Raji (cell line): ENCODE measurements around the gene APOBEC3C.

ENCODE experiments used
- POLR2A ChIP-seq: IDR thresholded peaks from 2 replicates; pipeline ENCODE4 v1.6.1; 2011; ENCODE audit warnings: low read depth, low read length, control low read depth; ENCODE audit not compliant: insufficient read depth

The APOBEC3C gene

DNA sequence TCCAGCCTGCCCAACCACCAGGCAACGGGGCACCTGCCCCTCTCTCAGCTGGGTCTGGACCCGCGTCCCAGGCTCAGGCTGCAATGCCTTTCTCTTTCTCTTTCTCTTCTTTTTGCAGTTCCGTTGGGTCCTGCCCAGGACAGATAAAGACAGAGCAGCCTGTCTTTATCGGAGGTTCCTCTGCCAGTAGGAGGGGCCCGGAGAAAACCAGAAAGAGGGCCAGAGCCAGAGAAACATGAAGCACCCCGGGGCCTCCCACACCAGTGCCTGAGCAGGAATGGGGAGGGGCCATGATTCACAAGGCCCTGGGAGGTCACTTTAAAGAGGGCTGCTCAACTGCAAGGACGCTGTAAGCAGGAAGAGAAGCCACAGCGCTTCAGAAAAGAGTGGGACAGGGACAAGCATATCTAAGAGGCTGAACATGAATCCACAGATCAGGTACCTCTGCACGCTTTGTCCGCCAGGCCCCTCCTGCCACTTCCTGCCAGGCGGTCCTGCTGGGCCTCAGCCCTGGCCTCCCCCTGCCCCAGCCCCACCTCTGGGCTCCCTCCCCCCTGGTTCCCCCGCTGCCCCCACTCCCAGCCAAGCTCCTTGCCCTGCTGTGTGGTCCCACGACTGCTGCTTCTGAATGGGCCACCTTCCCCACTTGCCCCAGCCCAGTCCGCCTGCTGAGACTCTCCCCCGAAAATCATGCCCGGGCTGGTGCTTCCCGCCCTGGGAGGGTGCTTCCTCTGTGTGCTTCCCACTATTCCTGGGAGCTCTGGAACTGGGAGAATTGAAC lies at the start of gene APOBEC3C:
TSS of gene APOBEC3C (plus strand) at position 316 of the 781 bp plus-strand sequence. CDS start at position 422, 106 bp downstream.
- TF ChIP-seq POLR2A: peak; percentile 67

DNA sequence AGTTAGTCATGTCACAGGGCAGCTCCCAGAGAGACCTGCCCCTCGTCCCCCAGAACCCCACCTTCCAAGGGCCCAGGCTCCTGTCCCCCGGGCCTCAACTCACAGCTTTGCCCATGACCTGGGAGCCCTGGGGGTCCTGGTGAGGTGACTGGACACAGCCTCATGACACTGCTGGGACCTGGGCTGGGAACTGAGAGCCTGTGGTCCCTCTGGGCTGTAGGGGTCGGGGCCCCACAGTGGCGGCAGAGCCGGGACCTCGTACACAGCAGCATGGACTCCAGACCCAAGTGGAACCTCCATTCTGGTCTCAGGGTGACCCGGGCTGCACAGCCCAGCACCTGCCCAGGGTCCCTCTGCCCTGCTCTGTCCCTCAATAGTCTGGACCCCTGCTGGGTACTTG lies 49.8 kb upstream of the APOBEC3C start:
- TF ChIP-seq POLR2A: no peak

DNA sequence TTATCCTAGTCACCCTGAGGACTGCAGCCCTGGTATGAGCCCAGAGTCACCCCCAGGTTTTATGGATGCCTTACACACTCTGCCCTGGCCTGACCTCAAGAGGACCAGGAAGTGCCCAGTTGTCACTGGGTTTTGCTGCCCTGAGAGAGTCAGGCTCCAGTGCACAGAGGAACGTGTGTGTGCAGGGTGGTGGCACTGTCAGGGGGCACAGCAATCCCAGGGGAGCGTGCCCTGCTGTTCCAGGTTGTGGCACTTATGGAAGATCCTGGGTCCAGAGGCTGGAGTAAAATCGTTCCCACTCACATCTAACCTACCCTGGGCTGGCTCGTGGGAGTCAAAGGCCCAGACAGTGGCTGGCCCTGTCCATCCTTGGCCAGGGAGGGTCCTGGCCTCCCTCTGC lies 49.1 kb upstream of the APOBEC3C start:
- no peak for TF ChIP-seq POLR2A

DNA sequence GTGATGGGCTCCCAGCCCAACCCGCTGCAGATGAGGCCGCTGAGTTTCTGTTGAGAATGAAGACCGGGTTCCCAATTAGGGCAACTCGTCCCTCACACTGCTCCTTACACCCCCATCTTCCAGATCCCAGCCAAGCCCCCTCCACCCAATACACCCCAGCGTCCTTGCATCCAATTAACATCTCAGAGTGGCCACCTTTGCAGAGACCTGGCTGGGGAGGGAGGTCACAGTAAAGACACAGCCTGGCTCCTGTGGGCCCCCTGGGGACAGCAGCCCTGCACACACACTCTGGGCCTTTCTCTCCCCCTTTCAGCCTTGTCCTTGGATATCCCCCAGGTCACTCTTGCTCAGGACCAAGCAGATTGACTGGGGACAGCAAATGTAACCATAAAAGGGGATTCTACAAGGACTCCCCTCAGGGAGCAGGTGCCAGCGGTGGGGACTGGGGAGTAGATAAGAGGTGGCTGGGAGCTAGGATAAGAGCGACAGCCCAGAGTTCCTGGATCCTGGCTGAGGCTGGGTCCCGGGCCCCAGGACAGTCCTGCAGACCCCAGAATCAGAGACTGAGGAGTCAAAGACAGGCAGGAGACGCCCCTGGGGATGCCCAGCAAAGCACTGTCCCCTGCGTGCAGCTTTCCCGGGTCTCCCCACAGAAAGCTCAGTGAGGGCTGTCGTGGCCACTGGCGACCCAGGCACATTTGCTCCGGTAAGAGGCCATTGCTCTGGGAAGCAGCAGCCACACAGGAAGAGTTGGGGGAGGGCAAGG lies 48.3 kb upstream of the APOBEC3C start:
- no peak for TF ChIP-seq POLR2A

DNA sequence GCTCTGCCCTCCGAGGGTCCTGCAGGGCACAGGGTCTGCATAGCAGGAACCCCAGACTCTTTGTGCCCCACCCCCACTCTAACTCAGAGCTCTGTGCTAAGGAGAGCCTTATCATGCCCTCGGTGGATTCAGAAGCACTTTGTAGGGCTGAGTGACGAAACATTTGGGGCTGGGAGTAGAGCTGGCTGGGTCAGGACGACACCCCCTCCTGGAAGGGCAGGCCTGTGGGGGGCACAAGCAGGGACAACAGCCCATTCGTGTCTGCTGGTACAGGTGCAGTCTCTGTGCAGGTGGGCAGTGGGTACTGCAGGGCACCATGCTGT lies 47.7 kb upstream of the APOBEC3C start:
- TF ChIP-seq POLR2A: no peak

DNA sequence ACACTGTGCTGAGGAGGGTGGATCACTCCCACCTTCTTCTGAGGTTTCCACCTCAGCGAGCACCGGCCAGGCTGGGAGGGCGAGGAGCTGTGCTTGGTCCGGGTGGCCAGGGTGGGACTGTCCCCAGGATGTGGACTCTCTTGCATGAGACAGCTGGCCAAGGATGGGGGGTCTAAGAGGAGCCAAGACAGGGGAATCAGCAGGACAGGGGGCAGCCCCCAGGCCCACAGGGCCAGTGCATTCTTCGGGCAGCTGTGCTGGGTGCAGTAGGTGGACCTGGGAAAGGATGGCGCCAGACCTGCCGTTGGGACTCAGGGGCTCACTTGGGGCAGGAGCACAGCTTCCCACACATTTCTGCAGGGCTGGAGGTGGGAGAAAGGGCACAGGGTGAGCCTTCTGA lies 47.1 kb upstream of the APOBEC3C start:
- TF ChIP-seq POLR2A: no peak

DNA sequence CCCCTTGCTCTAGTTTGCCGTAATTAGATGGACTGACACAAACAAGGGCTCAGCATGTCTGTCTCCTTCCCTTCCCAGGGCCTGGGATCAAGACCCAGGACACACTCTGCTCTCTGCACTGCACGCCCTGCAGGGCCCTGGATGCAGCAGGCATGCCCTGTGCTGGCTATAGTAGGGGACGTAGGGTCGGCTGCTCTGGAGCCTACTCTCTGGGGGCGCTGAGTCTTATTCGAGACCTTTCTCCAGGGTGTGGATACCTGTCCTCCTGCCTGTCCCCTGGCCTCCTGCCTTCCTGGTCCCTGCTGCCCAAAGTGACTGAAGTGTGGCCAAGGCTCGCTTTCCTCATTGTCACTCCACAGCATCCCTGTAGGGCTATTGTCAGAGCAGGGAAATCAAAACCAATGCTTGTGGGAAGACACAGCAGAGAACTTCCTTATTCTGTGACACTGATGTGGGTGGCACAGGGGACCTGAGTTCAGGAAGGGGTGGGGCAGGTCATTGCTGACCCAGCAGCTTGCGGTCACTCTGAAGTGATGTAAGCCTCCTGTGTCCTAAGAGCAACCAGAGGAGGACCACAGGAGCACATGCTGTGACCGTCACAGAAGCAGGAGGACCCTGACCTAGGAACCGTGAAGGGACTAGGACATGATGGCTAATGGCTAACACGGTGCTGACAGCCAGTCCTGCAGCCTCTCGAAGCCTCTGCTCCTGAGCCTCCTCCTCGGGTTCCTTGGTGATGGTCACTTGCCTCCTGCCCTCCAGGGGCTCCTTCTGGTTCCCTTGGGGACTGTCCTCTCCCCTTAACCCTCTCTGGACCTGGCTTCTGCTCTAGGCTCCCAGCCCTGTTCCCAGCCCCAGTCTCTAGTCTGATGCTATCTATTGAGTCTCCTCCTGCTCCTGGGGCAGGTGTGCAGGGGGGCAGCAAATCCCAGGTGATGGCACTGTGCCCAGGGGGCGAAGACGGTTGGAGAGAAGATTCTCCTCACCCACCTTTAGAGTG lies 46.3 kb upstream of the APOBEC3C start:
- TF ChIP-seq POLR2A: no peak

DNA sequence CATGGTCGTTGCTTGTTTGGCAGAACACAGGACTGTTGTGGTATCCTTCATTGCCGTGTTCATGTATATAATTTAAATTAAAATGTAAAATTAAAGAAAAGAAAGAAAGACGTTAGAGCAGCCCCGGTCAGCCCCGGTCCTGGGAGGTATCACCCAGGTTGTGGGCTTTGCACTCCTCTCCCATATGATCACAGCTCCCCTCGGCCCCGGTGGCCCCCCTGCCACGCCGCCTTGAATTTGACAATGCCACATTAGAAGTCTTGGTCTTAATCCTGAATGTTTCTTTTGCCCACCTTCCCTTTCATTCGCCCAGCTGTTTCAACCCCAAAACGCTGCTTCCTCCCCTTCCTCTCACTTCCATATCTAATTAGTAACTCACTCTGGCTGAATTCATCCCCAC lies 45.3 kb upstream of the APOBEC3C start:
- TF ChIP-seq POLR2A: no peak

DNA sequence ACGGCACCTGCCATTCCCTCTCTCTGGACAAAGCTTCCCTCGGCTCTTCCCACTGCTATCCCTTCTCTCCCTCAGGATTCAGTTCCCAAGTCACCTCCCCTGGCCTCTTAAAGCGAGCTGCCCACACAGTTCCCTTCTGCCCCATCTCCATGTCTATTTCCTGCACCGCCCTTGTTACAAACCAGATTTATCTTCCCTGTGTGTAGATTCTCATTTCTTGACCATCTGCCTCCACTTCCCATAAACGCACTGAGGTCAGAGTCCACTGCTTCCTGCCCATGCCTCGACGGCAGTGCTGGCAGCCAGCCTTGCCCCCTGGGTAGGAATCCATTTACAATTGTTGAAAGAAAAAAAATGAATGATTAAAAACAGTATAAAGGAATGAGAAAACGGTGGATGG lies 43.5 kb upstream of the APOBEC3C start:
- no peak for TF ChIP-seq POLR2A

DNA sequence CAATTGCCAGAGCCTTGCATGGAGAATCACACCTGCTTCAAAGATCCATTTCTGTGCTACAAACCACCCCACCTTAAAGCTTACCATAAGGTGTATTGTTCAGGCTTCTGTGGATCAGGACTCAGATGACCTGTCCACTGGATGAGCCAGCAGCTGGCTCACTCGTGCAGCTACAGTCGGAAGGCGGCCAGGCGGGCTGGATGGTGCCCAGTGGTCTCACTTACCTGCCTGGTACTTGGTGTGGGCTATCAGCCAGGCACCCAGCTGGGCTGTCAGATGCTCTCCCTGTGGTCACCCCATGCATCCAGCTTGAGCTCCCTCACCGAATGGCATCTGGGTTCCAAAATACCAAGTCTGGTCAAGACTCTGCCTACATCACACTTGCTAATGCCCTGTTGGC lies 42.9 kb upstream of the APOBEC3C start:
- no peak for TF ChIP-seq POLR2A

DNA sequence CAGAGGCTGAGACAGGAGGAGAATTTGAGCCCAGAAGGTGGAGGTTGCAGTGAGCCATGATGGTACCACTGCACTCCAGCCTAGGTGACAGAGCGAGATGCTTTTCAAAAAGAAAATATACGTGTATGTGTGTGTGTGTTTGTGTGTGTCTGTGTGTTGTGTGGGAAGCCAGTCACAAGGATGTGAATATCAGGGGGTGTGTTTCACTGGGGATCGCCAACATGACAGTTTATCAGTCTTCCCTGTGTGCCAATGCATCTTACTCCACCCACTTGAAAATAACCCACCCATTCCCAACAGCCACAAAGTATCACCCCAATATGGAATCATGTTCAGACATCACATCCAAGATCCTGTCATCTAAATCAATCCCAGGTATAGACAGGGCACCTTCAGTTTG lies 42.3 kb upstream of the APOBEC3C start:
- no peak for TF ChIP-seq POLR2A

DNA sequence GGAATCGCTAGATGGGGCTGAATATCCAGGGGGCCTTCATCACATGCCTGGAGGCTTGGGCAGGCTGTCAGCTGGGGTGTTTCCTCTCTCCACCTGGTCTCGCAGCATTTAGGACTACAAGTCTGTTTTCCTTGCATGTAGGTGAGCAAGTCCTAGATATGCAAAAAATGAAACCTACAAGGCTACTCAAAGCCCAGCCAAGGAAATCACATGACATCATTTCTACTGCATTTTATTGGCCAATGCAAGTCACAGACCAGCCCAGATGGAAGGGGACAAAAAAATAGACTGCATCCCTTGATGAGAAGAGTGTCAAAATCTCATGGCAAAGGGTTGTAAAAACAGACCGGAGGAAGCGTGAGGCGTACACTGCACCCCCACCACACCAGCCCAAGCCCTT lies 41.5 kb upstream of the APOBEC3C start:
- TF ChIP-seq POLR2A: no peak

DNA sequence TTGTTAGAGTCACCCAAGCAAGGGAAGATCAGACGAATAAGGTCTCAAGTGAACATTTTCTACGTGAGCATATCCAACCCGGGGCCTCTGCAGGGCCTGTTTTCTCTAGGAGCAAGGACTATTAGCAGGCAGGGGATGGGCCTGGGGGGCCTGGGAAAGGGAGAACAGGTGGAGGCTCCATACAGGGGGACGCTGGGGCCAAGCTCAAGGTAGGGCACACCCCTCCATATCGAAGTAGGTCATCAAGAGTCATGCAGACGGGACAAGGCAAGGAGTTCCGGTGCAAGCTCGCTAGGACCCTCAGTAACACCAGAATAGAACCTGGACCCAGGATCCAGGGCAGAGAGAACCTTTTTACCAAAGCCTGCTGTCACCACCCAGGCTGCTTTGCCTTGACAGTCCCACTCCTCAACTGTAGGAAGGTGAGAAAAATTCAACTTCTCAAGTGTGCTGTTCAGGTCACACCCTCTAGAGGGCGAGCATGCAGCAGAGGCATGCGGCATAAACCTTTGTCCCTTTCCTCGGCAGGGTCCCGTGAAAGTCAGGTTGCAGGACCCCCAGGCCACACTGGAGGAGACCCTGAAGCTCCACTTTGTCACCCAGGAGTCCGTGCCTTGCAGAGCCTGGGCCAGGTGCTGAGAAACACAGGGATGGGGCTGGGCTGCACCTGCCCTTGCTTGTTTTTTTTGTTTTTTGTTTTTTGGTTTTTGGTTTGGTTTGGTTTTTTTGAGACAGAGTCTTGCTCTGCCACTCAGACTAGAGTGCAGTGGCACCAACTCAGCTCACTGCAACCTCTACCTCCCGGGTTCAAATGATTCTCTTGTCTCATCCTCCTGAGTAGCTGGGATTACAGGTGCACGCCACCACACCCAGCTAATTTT lies 40.5 kb upstream of the APOBEC3C start:
- TF ChIP-seq POLR2A: no peak

DNA sequence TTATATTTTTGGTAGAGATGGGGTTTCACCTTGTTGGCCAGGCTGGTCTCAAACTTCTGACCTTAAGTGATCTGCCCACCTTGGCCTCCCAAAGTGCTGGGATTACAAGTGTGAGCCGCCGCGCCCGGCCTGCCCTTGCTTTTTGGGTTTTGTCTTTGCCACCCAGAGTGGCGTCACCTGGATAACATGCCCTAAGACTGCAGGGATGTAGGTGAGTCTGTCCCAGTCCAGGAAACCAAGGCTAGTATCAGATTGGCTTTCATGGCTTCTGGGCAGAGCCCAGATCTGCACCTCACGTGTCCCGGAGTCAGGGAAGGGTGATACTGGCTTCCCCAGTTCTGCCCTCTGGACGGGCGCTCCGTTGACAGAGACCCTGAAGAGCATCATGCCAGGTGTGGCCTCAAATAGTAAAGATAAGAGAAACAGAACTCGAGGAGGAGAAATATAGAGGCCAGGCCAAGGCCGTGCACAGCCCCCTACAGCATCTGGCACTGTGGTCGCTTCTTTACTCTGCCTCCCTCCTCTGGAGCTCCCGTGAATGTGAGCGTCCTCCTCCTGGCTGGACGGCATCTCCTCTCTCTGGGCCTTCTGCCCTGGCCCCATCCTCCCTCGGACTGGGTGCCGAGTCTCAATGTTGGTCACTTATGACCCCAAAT lies 39.8 kb upstream of the APOBEC3C start:
- TF ChIP-seq POLR2A: no peak
